ENCODE data around the gene KIAA1614.

The KIAA1614 gene

DNA sequence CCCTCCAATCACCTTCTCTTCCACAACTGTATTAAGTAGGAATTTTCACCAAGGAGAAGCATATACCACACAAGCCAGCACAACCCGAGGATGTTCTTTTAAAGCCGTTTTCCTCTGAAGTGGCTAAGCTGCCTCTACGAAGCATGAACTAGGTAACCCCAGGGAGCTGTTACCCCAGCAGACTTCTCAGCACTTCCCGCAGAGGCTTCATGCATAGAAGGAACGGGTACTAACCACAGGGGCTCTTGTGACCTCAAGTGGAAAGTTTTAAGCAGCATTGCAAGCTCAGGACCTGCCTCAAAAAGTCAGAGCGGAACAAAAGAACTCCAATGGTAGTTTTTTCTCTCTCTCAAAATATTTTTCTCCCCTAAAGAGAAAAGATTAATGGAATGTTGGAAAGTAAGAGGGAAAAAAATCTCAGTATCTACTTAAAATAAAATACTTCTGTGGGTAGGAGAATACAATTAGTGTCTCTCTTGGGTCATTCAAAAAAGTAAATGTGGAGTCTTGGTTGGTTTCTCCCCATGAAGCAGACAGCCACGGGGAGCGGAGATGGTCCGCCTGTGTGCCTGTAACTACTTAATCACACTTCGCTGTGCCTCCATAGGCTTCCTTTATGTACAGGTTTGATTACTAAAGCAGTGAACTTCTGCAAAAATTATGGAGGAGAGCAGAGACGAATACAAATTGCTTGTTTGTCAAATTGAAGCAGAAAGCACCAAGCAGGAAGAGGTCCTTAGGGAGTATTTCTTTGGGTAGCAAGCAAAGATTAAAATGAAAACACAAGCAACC, 69.1 kb downstream of the KIAA1614 start:
- no peaks in the 10 kb centered on the region for H3K79me2 ChIP-seq (ENCODE audit: low read length)
- no peaks in the 10 kb centered on the region for H3K27me3 ChIP-seq (ENCODE audit: low read depth, low read length)
- no peaks in the 10 kb centered on the region for H3K4me1 ChIP-seq (ENCODE audit: low read length)
- TF ChIP-seq, protein P1, sequence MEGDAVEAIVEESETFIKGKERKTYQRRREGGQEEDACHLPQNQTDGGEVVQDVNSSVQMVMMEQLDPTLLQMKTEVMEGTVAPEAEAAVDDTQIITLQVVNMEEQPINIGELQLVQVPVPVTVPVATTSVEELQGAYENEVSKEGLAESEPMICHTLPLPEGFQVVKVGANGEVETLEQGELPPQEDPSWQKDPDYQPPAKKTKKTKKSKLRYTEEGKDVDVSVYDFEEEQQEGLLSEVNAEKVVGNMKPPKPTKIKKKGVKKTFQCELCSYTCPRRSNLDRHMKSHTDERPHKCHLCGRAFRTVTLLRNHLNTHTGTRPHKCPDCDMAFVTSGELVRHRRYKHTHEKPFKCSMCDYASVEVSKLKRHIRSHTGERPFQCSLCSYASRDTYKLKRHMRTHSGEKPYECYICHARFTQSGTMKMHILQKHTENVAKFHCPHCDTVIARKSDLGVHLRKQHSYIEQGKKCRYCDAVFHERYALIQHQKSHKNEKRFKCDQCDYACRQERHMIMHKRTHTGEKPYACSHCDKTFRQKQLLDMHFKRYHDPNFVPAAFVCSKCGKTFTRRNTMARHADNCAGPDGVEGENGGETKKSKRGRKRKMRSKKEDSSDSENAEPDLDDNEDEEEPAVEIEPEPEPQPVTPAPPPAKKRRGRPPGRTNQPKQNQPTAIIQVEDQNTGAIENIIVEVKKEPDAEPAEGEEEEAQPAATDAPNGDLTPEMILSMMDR (IDR thresholded peaks at IDR 0.05; ENCODE audit: low read depth, low read length), result no peak
- no peak for TF ChIP-seq EZH2phosphoT487 (IDR thresholded peaks at IDR 0.05; ENCODE audit: low read depth)
- H3K9me3 ChIP-seq (ENCODE audit: insufficient read depth, low read length), result no peaks in the 10 kb centered on the region
- H3K36me3 ChIP-seq (replicated peaks; ENCODE audit: low read depth, low read length), result peaks cover 52% of the 10 kb centered on the region
- no peak overlapping the region for H3K9ac ChIP-seq (ENCODE audit: low read length)
- H3K27ac ChIP-seq (ENCODE audit: low read length), result no peak overlapping the region
- H3K4me3 ChIP-seq (ENCODE audit: low read length), result no peak overlapping the region
- no peaks in the 10 kb centered on the region for H4K20me1 ChIP-seq (ENCODE audit: insufficient read depth, low read length)
- H3K4me2 ChIP-seq (ENCODE audit: low read length), result no peak overlapping the region
- no peak overlapping the region for H2AFZ ChIP-seq (ENCODE audit: low read depth, low read length)

DNA sequence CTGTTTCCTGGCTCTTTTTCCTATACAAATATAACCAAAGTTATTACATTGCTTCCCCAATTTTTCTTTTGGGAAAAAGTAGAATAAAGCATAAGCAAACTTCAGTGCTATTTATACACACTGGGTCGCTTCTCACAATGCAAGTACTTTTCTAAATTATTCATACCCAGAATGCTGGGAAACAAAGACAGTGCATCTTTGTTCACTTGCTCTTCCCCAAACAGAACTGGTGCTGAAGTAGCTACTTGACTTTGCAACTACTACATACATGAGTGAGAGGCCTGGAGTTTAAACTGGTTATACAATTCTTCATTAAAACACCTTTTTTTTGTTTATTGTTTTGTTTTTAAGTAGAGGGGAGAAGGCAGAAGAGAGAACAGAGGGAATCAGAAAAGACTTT, 69.7 kb downstream of the KIAA1614 start:
- Histone ChIP-seq H3K4me1 (ENCODE audit: low read length) (no peaks in the 10 kb centered on the region), H3K79me2 (ENCODE audit: low read length) (no peaks in the 10 kb centered on the region), H3K27me3 (ENCODE audit: low read depth, low read length) (no peaks in the 10 kb centered on the region), H4K20me1 (ENCODE audit: insufficient read depth, low read length) (no peaks in the 10 kb centered on the region), H3K4me3 (ENCODE audit: low read length) (no peak overlapping the region), H3K9ac (ENCODE audit: low read length) (no peak overlapping the region), H3K27ac (ENCODE audit: low read length) (no peak overlapping the region), H2AFZ (ENCODE audit: low read depth, low read length) (no peak overlapping the region), H3K36me3 (replicated peaks; ENCODE audit: low read depth, low read length) (peaks cover 54% of the 10 kb centered on the region), H3K4me2 (ENCODE audit: low read length) (no peak overlapping the region), H3K9me3 (ENCODE audit: insufficient read depth, low read length) (no peaks in the 10 kb centered on the region)
- no peak for TF ChIP-seq EZH2phosphoT487 (IDR thresholded peaks at IDR 0.05; ENCODE audit: low read depth)
- TF ChIP-seq, protein P1 (IDR thresholded peaks at IDR 0.05; ENCODE audit: low read depth, low read length), result no peak

DNA sequence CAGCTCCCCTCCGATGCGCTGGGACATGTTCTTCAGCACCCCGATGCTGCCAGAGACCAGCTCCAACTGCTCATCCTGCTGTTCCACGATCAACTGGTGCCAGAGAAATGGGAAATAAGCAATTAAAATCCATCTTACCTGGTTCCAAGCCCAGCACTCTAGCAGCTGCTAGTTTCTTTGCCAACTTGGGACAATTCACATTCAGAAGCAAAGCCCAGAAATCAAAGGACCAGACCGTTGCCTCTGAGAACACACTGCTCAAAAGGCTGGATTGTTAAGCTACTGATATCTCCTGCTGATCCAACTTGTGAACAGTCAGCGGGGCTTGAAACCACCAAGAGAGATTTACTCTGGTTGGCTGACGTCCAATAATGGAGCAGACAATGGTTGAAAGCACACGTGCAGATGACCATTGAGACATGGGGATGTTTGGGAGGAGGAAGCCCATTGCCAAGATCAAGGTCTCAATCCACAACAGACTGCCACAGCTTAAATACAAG, 75.6 kb downstream of the KIAA1614 start:
- H3K27ac ChIP-seq (ENCODE audit: low read length), result no peak overlapping the region
- no peak for TF ChIP-seq EZH2phosphoT487 (IDR thresholded peaks at IDR 0.05; ENCODE audit: low read depth)
- TF ChIP-seq, protein P1 (IDR thresholded peaks at IDR 0.05; ENCODE audit: low read depth, low read length), result no peak
- H3K4me3 ChIP-seq (ENCODE audit: low read length), result no peak overlapping the region
- no peaks in the 10 kb centered on the region for H3K27me3 ChIP-seq (ENCODE audit: low read depth, low read length)
- no peak overlapping the region for H3K4me2 ChIP-seq (ENCODE audit: low read length)
- peaks cover 67% of the 10 kb centered on the region for H3K36me3 ChIP-seq (replicated peaks; ENCODE audit: low read depth, low read length)
- H3K79me2 ChIP-seq (ENCODE audit: low read length), result no peaks in the 10 kb centered on the region
- no peak overlapping the region for H3K9ac ChIP-seq (ENCODE audit: low read length)
- H4K20me1 ChIP-seq (ENCODE audit: insufficient read depth, low read length), result peaks cover 4% of the 10 kb centered on the region; the same call in 1 of the 2 replicates
- no peaks in the 10 kb centered on the region for H3K9me3 ChIP-seq (ENCODE audit: insufficient read depth, low read length)
- no peaks in the 10 kb centered on the region for H3K4me1 ChIP-seq (ENCODE audit: low read length)
- H2AFZ ChIP-seq (ENCODE audit: low read depth, low read length), result no peak overlapping the region

DNA sequence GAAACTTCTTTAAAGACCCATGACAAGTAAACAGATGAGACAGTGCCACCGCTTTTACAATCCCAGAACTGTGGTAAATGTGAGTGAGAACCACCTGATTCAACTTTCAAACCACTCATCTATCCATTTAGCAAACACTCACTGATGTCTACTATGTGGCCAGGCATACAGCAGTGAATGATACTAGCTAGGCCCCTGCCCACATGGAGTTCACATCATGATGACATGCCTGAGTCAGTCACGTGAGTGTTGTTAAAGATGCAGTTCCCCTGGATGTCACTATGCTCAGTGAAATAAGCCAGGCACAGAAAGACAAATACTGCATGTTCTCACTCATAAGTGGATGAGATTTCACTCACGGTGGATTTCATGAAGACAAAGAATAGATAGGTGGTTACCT, 81.6 kb downstream of the KIAA1614 start:
- Histone ChIP-seq H2AFZ (ENCODE audit: low read depth, low read length) (no peak overlapping the region), H3K9ac (ENCODE audit: low read length) (no peak overlapping the region), H3K4me3 (ENCODE audit: low read length) (no peak overlapping the region), H3K4me1 (ENCODE audit: low read length) (no peaks in the 10 kb centered on the region), H3K79me2 (ENCODE audit: low read length) (no peaks in the 10 kb centered on the region), H3K36me3 (replicated peaks; ENCODE audit: low read depth, low read length) (peaks cover 45% of the 10 kb centered on the region), H3K27me3 (ENCODE audit: low read depth, low read length) (no peaks in the 10 kb centered on the region), H3K4me2 (ENCODE audit: low read length) (no peak overlapping the region), H4K20me1 (ENCODE audit: insufficient read depth, low read length) (peaks cover 15% of the 10 kb centered on the region; the same call in 1 of the 2 replicates), H3K27ac (ENCODE audit: low read length) (no peak overlapping the region), H3K9me3 (ENCODE audit: insufficient read depth, low read length) (no peaks in the 10 kb centered on the region)
- TF ChIP-seq, protein P1 (IDR thresholded peaks at IDR 0.05; ENCODE audit: low read depth, low read length), result no peak
- no peak for TF ChIP-seq EZH2phosphoT487 (IDR thresholded peaks at IDR 0.05; ENCODE audit: low read depth)
